ENCODE data around the gene ACTN1. TPM values are rescaled to one million over a fixed set of nuclear protein-coding genes. Genes with fewer than 3 reads are reported as not detected.

The ACTN1 gene
- total and polyA plus RNA-seq, 5 experiments from 2014 or later, result 144 to 436 (median 333) TPM

- H3K9me3 Mint-ChIP-seq, result no peaks in the 10 kb centered on the region
- POLR2A ChIA-PET, result interaction anchor here (1.0 to 27.2 kb wide), 9 partner anchors 9 to 38 kb away, joined by 3 to 469 read pairs (median 5); partner anchors contain the start of gene ACTN1
- DNase-seq (peak in 1 of 10 donors; percentile 49), ATAC-seq (no peak)
- no peaks in the 10 kb centered on the region for H3K27me3 Mint-ChIP-seq
- H3K4me1 Mint-ChIP-seq, result peaks cover 60 to 97% (median 91%) of the 10 kb centered on the region in 4 donors
- peak overlapping the region; percentile 94 to 99 (median 98) for H3K27ac Mint-ChIP-seq
- peaks cover 0 to 19% (median 0%) of the 10 kb centered on the region in 3 donors for H3K36me3 Mint-ChIP-seq
- H3K4me3 Mint-ChIP-seq, result peak overlapping the region; percentile 26 to 86 (median 82)
Observed at GRCh38 chr14:68947802-68948201, 31.3 kb downstream of the ACTN1 start.

GRCh38 chr14:68946489-68946822 is 32.6 kb downstream of the ACTN1 start:
- DNase-seq (peak in 1 of 10 donors; percentile 58), ATAC-seq (no peak)
- POLR2A ChIA-PET, result interaction anchor here (1.2 to 27.2 kb wide), 5 partner anchors 8 to 32 kb away, joined by 3 to 469 read pairs (median 18); partner anchors contain the start of gene ACTN1
- Mint-ChIP-seq H3K9me3 (no peaks in the 10 kb centered on the region), H3K27me3 (no peaks in the 10 kb centered on the region), H3K4me1 (peaks cover 62 to 97% (median 92%) of the 10 kb centered on the region in 4 donors), H3K4me3 (peak overlapping the region in 9 of 10 donors; percentile 58 to 86 (median 83)), H3K36me3 (peaks cover 0 to 29% (median 0%) of the 10 kb centered on the region in 3 donors), H3K27ac (peak overlapping the region; percentile 94 to 99 (median 98))

GRCh38 chr14:68945585-68946488 is 33.3 kb downstream of the ACTN1 start:
- Mint-ChIP-seq H3K9me3 (no peaks in the 10 kb centered on the region), H3K4me1 (peaks cover 61 to 97% (median 92%) of the 10 kb centered on the region in 4 donors), H3K27ac (peak overlapping the region; percentile 94 to 99 (median 98)), H3K27me3 (no peaks in the 10 kb centered on the region), H3K4me3 (peak overlapping the region; percentile 62 to 86 (median 82)), H3K36me3 (peaks cover 0 to 27% (median 0%) of the 10 kb centered on the region in 3 donors)
- DNase-seq (peak in 1 of 10 donors; percentile 34), ATAC-seq (peak; percentile 21 to 26)
- POLR2A ChIA-PET, result interaction anchor here (0.7 to 27.2 kb wide), 12 partner anchors 13 to 662 kb away, joined by 3 to 469 read pairs (median 3); partner anchors contain the start of gene ACTN1

- peaks cover 0 to 23% (median 0%) of the 10 kb centered on the region in 3 donors for H3K36me3 Mint-ChIP-seq
- DNase-seq (peak in 5 of 10 donors; percentile 35 to 66 (median 46)), ATAC-seq (peak; percentile 66 to 74)
- H3K9me3 Mint-ChIP-seq, result no peaks in the 10 kb centered on the region
- H3K4me3 Mint-ChIP-seq, result peak overlapping the region; percentile 62 to 86 (median 82)
- H3K27me3 Mint-ChIP-seq, result no peaks in the 10 kb centered on the region
- H3K4me1 Mint-ChIP-seq, result peaks cover 60 to 99% (median 93%) of the 10 kb centered on the region in 4 donors
- POLR2A ChIA-PET, result interaction anchor here (0.7 to 27.2 kb wide), 12 partner anchors 12 to 662 kb away, joined by 3 to 469 read pairs (median 3); partner anchors contain the start of gene ACTN1
- H3K27ac Mint-ChIP-seq, result peak overlapping the region; percentile 94 to 99 (median 98)
Observed at GRCh38 chr14:68945190-68945584, 33.9 kb downstream of the ACTN1 start.

GRCh38 chr14:68944162-68944561 is 34.9 kb downstream of the ACTN1 start:
- no peak for ATAC-seq
- no peaks in the 10 kb centered on the region for H3K27me3 Mint-ChIP-seq
- H3K27ac Mint-ChIP-seq, result peak overlapping the region; percentile 94 to 99 (median 98)
- peaks cover 0 to 22% (median 0%) of the 10 kb centered on the region in 3 donors for H3K36me3 Mint-ChIP-seq
- no peaks in the 10 kb centered on the region for H3K9me3 Mint-ChIP-seq
- DNase-seq, result no peak
- peak overlapping the region in 7 of 10 donors; percentile 39 to 86 (median 85) for H3K4me3 Mint-ChIP-seq
- H3K4me1 Mint-ChIP-seq, result peaks cover 57 to 100% (median 93%) of the 10 kb centered on the region in 4 donors
- POLR2A ChIA-PET, result interaction anchor here (26.6 to 27.2 kb wide), 2 partner anchors 18 to 35 kb away, joined by 446 to 469 read pairs; partner anchors contain the start of gene ACTN1

- Mint-ChIP-seq H3K36me3 (peaks cover 0 to 22% (median 0%) of the 10 kb centered on the region in 3 donors), H3K9me3 (no peaks in the 10 kb centered on the region), H3K27me3 (no peaks in the 10 kb centered on the region), H3K27ac (peak overlapping the region; percentile 78 to 99 (median 92)), H3K4me1 (peaks cover 58 to 100% (median 93%) of the 10 kb centered on the region in 4 donors), H3K4me3 (peak overlapping the region in 4 of 10 donors; percentile 31 to 86 (median 43))
- DNase-seq (no peak), ATAC-seq (no peak)
- POLR2A ChIA-PET, result interaction anchor here (0.9 to 26.6 kb wide), 3 partner anchors 19 to 37 kb away, joined by 4 to 469 read pairs (median 7); no protein-coding TSS in a partner anchor
Observed at GRCh38 chr14:68943107-68943506, 36.0 kb downstream of the ACTN1 start.

- H3K9me3 Mint-ChIP-seq, result no peaks in the 10 kb centered on the region
- H3K4me1 Mint-ChIP-seq, result peaks cover 57 to 100% (median 93%) of the 10 kb centered on the region in 4 donors
- peaks cover 0 to 23% (median 0%) of the 10 kb centered on the region in 3 donors for H3K36me3 Mint-ChIP-seq
- H3K27ac Mint-ChIP-seq, result peak overlapping the region; percentile 83 to 99 (median 93)
- DNase-seq, result no peak
- H3K27me3 Mint-ChIP-seq, result no peaks in the 10 kb centered on the region
- no peak for ATAC-seq
- POLR2A ChIA-PET, result interaction anchor here (0.6 to 26.6 kb wide), 6 partner anchors 8 to 131 kb away, joined by 3 to 469 read pairs (median 6); no protein-coding TSS in a partner anchor
- H3K4me3 Mint-ChIP-seq, result peak overlapping the region in 7 of 10 donors; percentile 9 to 86 (median 45)
Observed at GRCh38 chr14:68942296-68943035, 36.6 kb downstream of the ACTN1 start.

GRCh38 chr14:68941820-68942219 is 37.3 kb downstream of the ACTN1 start:
- DNase-seq (no peak), ATAC-seq (no peak)
- Mint-ChIP-seq H3K9me3 (no peaks in the 10 kb centered on the region), H3K27ac (peak overlapping the region; percentile 58 to 99 (median 92)), H3K36me3 (peaks cover 0 to 23% (median 0%) of the 10 kb centered on the region in 3 donors), H3K27me3 (no peaks in the 10 kb centered on the region), H3K4me3 (peak overlapping the region in 7 of 10 donors; percentile 27 to 86 (median 65)), H3K4me1 (peaks cover 55 to 99% (median 93%) of the 10 kb centered on the region in 4 donors)
- POLR2A ChIA-PET, result interaction anchor here (0.6 to 26.6 kb wide), 5 partner anchors 9 to 130 kb away, joined by 3 to 469 read pairs (median 7); no protein-coding TSS in a partner anchor

- H3K4me3 Mint-ChIP-seq, result peak overlapping the region in 8 of 10 donors; percentile 5 to 77 (median 39)
- H3K27me3 Mint-ChIP-seq, result no peaks in the 10 kb centered on the region
- no peaks in the 10 kb centered on the region for H3K9me3 Mint-ChIP-seq
- POLR2A ChIA-PET, result interaction anchor here (1.8 to 26.6 kb wide), 5 partner anchors 13 to 36 kb away, joined by 5 to 469 read pairs (median 21); partner anchors contain the start of gene ACTN1
- H3K27ac Mint-ChIP-seq, result peak overlapping the region; percentile 76 to 99 (median 92)
- ATAC-seq (no peak), DNase-seq (no peak)
- peaks cover 0 to 29% (median 0%) of the 10 kb centered on the region in 3 donors for H3K36me3 Mint-ChIP-seq
- peaks cover 57 to 99% (median 93%) of the 10 kb centered on the region in 4 donors for H3K4me1 Mint-ChIP-seq
Observed at GRCh38 chr14:68940614-68941185, 38.4 kb downstream of the ACTN1 start.

- Mint-ChIP-seq H3K4me1 (peaks cover 54 to 99% (median 89%) of the 10 kb centered on the region in 4 donors), H3K36me3 (peaks cover 0 to 32% (median 0%) of the 10 kb centered on the region in 3 donors), H3K27me3 (no peaks in the 10 kb centered on the region), H3K9me3 (no peaks in the 10 kb centered on the region), H3K27ac (peak overlapping the region; percentile 78 to 99 (median 92)), H3K4me3 (peak overlapping the region; percentile 16 to 83 (median 62))
- POLR2A ChIA-PET, result interaction anchor here (1.3 to 26.6 kb wide), 8 partner anchors 8 to 47 kb away, joined by 3 to 469 read pairs (median 12); partner anchors contain the start of gene ACTN1
- DNase-seq (peak in 2 of 10 donors; percentile 35 to 36), ATAC-seq (peak; percentile 59 to 61)
Observed at GRCh38 chr14:68939893-68940613, 39.0 kb downstream of the ACTN1 start.
